WTC11 (cell line): ENCODE results near the gene MMAB. TPM values are rescaled to one million over a fixed set of nuclear protein-coding genes. Genes with fewer than 3 reads are reported as not detected.

Experiments
- ATAC-seq: fragments of 200-7000 bp; cut with Tn5 transposase; 2 replicates; pipeline ENCODE4 v1.10.0; 2021; ENCODE audit warnings: mild to moderate bottlenecking, moderate library complexity
- CTCF ChIA-PET: fragments of 300-600 bp; sonication (Branson Sonifier 250); formaldehyde crosslinking; loops from one replicate; lab custom pipeline; 2021; ENCODE audit warnings: antibody characterized with exemption; lab: Charles Lee
- POLR2A ChIA-PET: fragments of 350-600 bp; sonication (Branson Sonifier 250); formaldehyde crosslinking; loops from one replicate; lab custom pipeline; 2021; ENCODE audit warnings: antibody characterized with exemption; lab: Charles Lee
- DNase-seq: peaks from one replicate; pipeline ENCODE4 v3.0.0; 2021; ENCODE audit warnings: low spot score
- H3K27ac Mint-ChIP-seq: 2 replicates; pipeline ENCODE4 v1.8.0; 2021; ENCODE audit warnings: mixed read lengths
- H3K27me3 Mint-ChIP-seq: 2 replicates; pipeline ENCODE4 v1.8.0; 2021; ENCODE audit warnings: low read depth, mild to moderate bottlenecking, moderate library complexity, mixed read lengths
- H3K36me3 Mint-ChIP-seq: 2 replicates; pipeline ENCODE4 v1.8.0; 2021; ENCODE audit warnings: mixed read lengths
- H3K4me1 Mint-ChIP-seq: 2 replicates; pipeline ENCODE4 v1.8.0; 2022; ENCODE audit warnings: mixed read lengths
- H3K4me3 Mint-ChIP-seq: 2 replicates; pipeline ENCODE4 v1.8.0; 2021; ENCODE audit warnings: mild to moderate bottlenecking, moderate library complexity, mixed read lengths
- H3K9me3 Mint-ChIP-seq: 2 replicates; pipeline ENCODE4 v1.8.0; 2021; ENCODE audit warnings: mixed read lengths
- CREM ChIP-seq: sonication (generic); formaldehyde crosslinking; IDR thresholded peaks from 2 replicates; pipeline ENCODE4 v1.8.1; 2022; ENCODE audit warnings: mild to moderate bottlenecking, missing genetic modification reagents, moderate library complexity
- ELF4 ChIP-seq: sonication (generic); formaldehyde crosslinking; IDR thresholded peaks from 2 replicates; pipeline ENCODE4 v1.8.1; 2022; ENCODE audit warnings: low read depth, mild to moderate bottlenecking, moderate library complexity, missing genetic modification reagents
- GRHL2 ChIP-seq: fragments of 250-450 bp; sonication (Bioruptor Pico); IDR thresholded peaks from 2 replicates; pipeline ENCODE4 v1.8.0; 2022; ENCODE audit warnings: mild to moderate bottlenecking, moderate library complexity; ENCODE audit not compliant: insufficient replicate concordance, severe bottlenecking
- NFE2L1 ChIP-seq: sonication (generic); formaldehyde crosslinking; IDR thresholded peaks from 2 replicates; pipeline ENCODE4 v1.8.1; 2023; ENCODE audit warnings: missing genetic modification reagents
- NR1H2 ChIP-seq: sonication (generic); formaldehyde crosslinking; IDR thresholded peaks from 2 replicates; pipeline ENCODE4 v1.9.0; 2021; ENCODE audit warnings: mild to moderate bottlenecking, moderate library complexity, missing genetic modification reagents
- OVOL2 ChIP-seq: fragments of 250-450 bp; sonication (Bioruptor Pico); IDR thresholded peaks from 2 replicates; pipeline ENCODE4 v1.9.0; 2021; ENCODE audit warnings: mild to moderate bottlenecking, borderline replicate concordance
- SMAD4 ChIP-seq: sonication (generic); formaldehyde crosslinking; IDR thresholded peaks from 2 replicates; pipeline ENCODE4 v1.8.0; 2022; ENCODE audit warnings: mild to moderate bottlenecking, missing genetic modification reagents
- ZNF219 ChIP-seq: sonication (generic); formaldehyde crosslinking; IDR thresholded peaks from 2 replicates; pipeline ENCODE4 v1.8.0; 2023; ENCODE audit warnings: missing genetic modification reagents, mild to moderate bottlenecking, borderline replicate concordance
- ZNF317 ChIP-seq: sonication (generic); formaldehyde crosslinking; IDR thresholded peaks from 2 replicates; pipeline ENCODE4 v1.8.1; 2023; ENCODE audit warnings: low read depth, mild to moderate bottlenecking, moderate library complexity, missing genetic modification reagents, borderline replicate concordance
- total RNA-seq: library from RNA; stranded (reverse); gene quantifications from 3 replicates; pipeline ENCODE4 v1.2.3, GENCODE V29; 2021
- TF ChIP-seq, protein P1 (sequence below): sonication (generic); formaldehyde crosslinking; IDR thresholded peaks from 2 replicates; pipeline ENCODE4 v1.8.1; 2023; ENCODE audit warnings: mild to moderate bottlenecking, missing genetic modification reagents, moderate library complexity
- TF ChIP-seq, protein P2 (sequence below): sonication (generic); formaldehyde crosslinking; IDR thresholded peaks from 2 replicates; pipeline ENCODE4 v1.8.1; 2022; ENCODE audit warnings: low read depth, missing genetic modification reagents, borderline replicate concordance
- TF ChIP-seq, protein P3 (sequence below): sonication (generic); formaldehyde crosslinking; IDR thresholded peaks from 2 replicates; pipeline ENCODE4 v1.8.0; 2022; ENCODE audit warnings: mild to moderate bottlenecking, missing genetic modification reagents
- TF ChIP-seq, protein P4 (sequence below): sonication (generic); formaldehyde crosslinking; IDR thresholded peaks from 2 replicates; pipeline ENCODE4 v1.8.1; 2023; ENCODE audit warnings: mild to moderate bottlenecking, missing genetic modification reagents, borderline replicate concordance
- TF ChIP-seq, protein P5 (sequence below): fragments of 200-600 bp; IDR thresholded peaks from 2 replicates; pipeline ENCODE4 v1.8.0; 2022; ENCODE audit warnings: antibody characterized with exemption
- TF ChIP-seq, protein P6 (sequence below): sonication (generic); formaldehyde crosslinking; IDR thresholded peaks from 2 replicates; pipeline ENCODE4 v1.8.0; 2023; ENCODE audit warnings: missing genetic modification reagents, mild to moderate bottlenecking, borderline replicate concordance
- TF ChIP-seq, protein P7 (sequence below): fragments of 250-450 bp; sonication (Bioruptor Pico); conservative IDR thresholded peaks from 2 replicates; pipeline ENCODE4 v1.9.0; 2021; ENCODE audit warnings: mild to moderate bottlenecking
- TF ChIP-seq, protein P8 (sequence below): sonication (generic); formaldehyde crosslinking; IDR thresholded peaks from 2 replicates; pipeline ENCODE4 v1.8.0; 2022; ENCODE audit warnings: mild to moderate bottlenecking, missing genetic modification reagents

Gene MMAB
- total RNA-seq, 1 experiment from 2014 or later, result 22.0 TPM

DNA sequence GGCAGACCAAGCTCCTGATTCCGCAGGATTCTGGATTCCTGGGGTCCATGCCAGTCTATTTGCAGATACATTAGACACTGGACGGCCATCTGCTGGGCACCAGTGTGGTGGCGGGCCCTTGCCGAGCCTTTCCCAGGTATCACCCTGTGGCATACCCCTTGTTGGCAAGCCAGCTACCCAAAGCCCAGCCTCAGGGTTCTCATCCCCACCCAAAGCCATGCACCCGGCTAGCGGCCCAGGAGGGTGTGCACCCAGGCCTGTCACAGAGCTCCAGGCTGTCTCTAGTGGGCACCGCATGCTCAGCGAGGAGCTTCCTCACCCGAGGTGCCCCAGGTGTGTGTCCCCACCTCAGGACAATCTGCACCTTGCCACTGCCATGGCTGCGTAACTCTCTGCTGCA lies 13.7 kb downstream of the MMAB start:
- H3K27me3 Mint-ChIP-seq, result no peaks in the 10 kb centered on the region
- peaks cover 3% of the 10 kb centered on the region; the same call in 1 of the 2 replicates for H3K4me1 Mint-ChIP-seq
- TF ChIP-seq SMAD4 (CRISPR knock-in tag), result no peak
- TF ChIP-seq CREM (CRISPR knock-in tag), result no peak
- TF ChIP-seq GRHL2 (CRISPR knock-in tag), result no peak
- TF ChIP-seq, protein P1, sequence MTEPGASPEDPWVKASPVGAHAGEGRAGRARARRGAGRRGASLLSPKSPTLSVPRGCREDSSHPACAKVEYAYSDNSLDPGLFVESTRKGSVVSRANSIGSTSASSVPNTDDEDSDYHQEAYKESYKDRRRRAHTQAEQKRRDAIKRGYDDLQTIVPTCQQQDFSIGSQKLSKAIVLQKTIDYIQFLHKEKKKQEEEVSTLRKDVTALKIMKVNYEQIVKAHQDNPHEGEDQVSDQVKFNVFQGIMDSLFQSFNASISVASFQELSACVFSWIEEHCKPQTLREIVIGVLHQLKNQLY (CRISPR knock-in tag), result no peak
- TF ChIP-seq, protein P2, sequence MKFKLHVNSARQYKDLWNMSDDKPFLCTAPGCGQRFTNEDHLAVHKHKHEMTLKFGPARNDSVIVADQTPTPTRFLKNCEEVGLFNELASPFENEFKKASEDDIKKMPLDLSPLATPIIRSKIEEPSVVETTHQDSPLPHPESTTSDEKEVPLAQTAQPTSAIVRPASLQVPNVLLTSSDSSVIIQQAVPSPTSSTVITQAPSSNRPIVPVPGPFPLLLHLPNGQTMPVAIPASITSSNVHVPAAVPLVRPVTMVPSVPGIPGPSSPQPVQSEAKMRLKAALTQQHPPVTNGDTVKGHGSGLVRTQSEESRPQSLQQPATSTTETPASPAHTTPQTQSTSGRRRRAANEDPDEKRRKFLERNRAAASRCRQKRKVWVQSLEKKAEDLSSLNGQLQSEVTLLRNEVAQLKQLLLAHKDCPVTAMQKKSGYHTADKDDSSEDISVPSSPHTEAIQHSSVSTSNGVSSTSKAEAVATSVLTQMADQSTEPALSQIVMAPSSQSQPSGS (CRISPR knock-in tag), result no peak
- TF ChIP-seq NFE2L1 (CRISPR knock-in tag), result no peak
- TF ChIP-seq, protein P3, sequence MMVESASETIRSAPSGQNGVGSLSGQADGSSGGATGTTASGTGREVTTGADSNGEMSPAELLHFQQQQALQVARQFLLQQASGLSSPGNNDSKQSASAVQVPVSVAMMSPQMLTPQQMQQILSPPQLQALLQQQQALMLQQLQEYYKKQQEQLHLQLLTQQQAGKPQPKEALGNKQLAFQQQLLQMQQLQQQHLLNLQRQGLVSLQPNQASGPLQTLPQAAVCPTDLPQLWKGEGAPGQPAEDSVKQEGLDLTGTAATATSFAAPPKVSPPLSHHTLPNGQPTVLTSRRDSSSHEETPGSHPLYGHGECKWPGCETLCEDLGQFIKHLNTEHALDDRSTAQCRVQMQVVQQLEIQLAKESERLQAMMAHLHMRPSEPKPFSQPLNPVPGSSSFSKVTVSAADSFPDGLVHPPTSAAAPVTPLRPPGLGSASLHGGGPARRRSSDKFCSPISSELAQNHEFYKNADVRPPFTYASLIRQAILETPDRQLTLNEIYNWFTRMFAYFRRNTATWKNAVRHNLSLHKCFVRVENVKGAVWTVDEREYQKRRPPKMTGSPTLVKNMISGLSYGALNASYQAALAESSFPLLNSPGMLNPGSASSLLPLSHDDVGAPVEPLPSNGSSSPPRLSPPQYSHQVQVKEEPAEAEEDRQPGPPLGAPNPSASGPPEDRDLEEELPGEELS (CRISPR knock-in tag), result no peak
- TF ChIP-seq ZNF317 (CRISPR knock-in tag), result no peak
- TF ChIP-seq OVOL2 (CRISPR knock-in tag), result no peak
- TF ChIP-seq, protein P4, sequence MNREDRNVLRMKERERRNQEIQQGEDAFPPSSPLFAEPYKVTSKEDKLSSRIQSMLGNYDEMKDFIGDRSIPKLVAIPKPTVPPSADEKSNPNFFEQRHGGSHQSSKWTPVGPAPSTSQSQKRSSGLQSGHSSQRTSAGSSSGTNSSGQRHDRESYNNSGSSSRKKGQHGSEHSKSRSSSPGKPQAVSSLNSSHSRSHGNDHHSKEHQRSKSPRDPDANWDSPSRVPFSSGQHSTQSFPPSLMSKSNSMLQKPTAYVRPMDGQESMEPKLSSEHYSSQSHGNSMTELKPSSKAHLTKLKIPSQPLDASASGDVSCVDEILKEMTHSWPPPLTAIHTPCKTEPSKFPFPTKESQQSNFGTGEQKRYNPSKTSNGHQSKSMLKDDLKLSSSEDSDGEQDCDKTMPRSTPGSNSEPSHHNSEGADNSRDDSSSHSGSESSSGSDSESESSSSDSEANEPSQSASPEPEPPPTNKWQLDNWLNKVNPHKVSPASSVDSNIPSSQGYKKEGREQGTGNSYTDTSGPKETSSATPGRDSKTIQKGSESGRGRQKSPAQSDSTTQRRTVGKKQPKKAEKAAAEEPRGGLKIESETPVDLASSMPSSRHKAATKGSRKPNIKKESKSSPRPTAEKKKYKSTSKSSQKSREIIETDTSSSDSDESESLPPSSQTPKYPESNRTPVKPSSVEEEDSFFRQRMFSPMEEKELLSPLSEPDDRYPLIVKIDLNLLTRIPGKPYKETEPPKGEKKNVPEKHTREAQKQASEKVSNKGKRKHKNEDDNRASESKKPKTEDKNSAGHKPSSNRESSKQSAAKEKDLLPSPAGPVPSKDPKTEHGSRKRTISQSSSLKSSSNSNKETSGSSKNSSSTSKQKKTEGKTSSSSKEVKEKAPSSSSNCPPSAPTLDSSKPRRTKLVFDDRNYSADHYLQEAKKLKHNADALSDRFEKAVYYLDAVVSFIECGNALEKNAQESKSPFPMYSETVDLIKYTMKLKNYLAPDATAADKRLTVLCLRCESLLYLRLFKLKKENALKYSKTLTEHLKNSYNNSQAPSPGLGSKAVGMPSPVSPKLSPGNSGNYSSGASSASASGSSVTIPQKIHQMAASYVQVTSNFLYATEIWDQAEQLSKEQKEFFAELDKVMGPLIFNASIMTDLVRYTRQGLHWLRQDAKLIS (CRISPR knock-in tag), result no peak
- no peak for TF ChIP-seq ZNF219 (CRISPR knock-in tag)
- no peak for TF ChIP-seq ELF4
- no peak for TF ChIP-seq NR1H2 (CRISPR knock-in tag)
- TF ChIP-seq, protein P5, sequence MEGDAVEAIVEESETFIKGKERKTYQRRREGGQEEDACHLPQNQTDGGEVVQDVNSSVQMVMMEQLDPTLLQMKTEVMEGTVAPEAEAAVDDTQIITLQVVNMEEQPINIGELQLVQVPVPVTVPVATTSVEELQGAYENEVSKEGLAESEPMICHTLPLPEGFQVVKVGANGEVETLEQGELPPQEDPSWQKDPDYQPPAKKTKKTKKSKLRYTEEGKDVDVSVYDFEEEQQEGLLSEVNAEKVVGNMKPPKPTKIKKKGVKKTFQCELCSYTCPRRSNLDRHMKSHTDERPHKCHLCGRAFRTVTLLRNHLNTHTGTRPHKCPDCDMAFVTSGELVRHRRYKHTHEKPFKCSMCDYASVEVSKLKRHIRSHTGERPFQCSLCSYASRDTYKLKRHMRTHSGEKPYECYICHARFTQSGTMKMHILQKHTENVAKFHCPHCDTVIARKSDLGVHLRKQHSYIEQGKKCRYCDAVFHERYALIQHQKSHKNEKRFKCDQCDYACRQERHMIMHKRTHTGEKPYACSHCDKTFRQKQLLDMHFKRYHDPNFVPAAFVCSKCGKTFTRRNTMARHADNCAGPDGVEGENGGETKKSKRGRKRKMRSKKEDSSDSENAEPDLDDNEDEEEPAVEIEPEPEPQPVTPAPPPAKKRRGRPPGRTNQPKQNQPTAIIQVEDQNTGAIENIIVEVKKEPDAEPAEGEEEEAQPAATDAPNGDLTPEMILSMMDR, result no peak
- TF ChIP-seq, protein P6, sequence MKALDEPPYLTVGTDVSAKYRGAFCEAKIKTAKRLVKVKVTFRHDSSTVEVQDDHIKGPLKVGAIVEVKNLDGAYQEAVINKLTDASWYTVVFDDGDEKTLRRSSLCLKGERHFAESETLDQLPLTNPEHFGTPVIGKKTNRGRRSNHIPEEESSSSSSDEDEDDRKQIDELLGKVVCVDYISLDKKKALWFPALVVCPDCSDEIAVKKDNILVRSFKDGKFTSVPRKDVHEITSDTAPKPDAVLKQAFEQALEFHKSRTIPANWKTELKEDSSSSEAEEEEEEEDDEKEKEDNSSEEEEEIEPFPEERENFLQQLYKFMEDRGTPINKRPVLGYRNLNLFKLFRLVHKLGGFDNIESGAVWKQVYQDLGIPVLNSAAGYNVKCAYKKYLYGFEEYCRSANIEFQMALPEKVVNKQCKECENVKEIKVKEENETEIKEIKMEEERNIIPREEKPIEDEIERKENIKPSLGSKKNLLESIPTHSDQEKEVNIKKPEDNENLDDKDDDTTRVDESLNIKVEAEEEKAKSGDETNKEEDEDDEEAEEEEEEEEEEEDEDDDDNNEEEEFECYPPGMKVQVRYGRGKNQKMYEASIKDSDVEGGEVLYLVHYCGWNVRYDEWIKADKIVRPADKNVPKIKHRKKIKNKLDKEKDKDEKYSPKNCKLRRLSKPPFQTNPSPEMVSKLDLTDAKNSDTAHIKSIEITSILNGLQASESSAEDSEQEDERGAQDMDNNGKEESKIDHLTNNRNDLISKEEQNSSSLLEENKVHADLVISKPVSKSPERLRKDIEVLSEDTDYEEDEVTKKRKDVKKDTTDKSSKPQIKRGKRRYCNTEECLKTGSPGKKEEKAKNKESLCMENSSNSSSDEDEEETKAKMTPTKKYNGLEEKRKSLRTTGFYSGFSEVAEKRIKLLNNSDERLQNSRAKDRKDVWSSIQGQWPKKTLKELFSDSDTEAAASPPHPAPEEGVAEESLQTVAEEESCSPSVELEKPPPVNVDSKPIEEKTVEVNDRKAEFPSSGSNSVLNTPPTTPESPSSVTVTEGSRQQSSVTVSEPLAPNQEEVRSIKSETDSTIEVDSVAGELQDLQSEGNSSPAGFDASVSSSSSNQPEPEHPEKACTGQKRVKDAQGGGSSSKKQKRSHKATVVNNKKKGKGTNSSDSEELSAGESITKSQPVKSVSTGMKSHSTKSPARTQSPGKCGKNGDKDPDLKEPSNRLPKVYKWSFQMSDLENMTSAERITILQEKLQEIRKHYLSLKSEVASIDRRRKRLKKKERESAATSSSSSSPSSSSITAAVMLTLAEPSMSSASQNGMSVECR (CRISPR knock-in tag), result no peak
- TF ChIP-seq, protein P7, sequence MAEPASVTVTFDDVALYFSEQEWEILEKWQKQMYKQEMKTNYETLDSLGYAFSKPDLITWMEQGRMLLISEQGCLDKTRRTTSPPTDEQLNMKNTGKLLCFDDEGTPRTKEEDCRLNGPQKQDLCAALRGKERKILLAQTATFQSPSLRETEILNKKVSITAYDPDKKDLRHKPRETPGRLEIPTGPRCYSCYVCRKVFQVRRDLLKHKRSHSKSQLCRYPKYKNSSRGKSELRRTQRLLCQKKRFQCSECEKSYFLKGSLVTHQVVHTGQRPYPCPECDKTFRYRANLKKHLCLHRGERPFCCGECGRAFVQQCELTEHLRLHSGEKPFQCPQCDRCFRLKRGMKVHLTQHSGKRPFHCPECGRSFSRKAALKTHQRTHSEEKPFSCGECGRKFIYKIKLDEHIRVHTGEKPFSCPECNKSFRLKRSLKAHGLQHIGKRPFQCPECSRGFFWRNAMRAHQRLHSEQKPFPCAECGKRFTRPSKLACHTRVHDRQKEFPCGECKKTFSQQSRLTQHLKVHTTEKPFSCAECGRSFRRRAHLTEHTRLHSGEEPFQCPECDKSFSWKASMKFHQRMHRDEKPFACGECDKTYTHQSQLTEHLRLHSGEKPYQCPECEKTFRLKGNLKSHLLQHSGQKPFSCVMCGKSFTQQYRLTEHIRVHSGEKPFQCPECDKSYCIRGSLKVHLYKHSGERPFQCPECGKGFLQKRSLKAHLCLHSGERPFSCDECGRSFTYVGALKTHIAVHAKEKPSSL (CRISPR knock-in tag), result no peak
- TF ChIP-seq, protein P8, sequence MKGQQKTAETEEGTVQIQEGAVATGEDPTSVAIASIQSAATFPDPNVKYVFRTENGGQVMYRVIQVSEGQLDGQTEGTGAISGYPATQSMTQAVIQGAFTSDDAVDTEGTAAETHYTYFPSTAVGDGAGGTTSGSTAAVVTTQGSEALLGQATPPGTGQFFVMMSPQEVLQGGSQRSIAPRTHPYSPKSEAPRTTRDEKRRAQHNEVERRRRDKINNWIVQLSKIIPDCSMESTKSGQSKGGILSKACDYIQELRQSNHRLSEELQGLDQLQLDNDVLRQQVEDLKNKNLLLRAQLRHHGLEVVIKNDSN, result no peak
- POLR2A ChIA-PET, result no interaction called here
- no peak overlapping the region for H3K4me3 Mint-ChIP-seq
- CTCF ChIA-PET, result interaction anchor here (1.1 kb wide), 1 partner anchor 41 kb away, joined by 5 read pairs; no protein-coding TSS in a partner anchor
- peaks cover 14% of the 10 kb centered on the region for H3K36me3 Mint-ChIP-seq
- DNase-seq (no peak), ATAC-seq (no peak)
- H3K27ac Mint-ChIP-seq, result no peak overlapping the region
- peaks cover 7% of the 10 kb centered on the region; the same call in 1 of the 2 replicates for H3K9me3 Mint-ChIP-seq
